ENCODE data around the gene EHBP1.

The EHBP1 gene

DNA sequence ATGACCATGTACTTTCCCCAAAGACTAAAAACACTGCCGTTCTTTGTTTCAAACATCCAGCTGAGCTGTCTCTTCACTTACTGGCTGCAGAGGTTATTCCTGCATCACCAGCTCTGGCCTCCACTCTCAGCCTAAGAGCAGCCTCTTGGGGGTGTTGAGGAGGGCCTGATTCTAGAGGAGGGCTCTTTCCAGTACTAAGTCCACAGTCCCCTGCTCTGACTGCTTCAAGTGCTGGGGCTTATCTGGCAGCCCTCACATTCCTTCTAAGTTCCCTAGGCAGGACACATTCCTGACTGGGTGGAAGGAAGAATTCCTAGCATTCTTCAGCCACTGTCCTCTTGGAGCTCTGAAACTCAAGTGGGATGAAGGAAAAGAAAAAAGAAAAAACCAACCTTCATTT is 32.9 kb upstream of the EHBP1 start:
- DNase-seq (ENCODE audit: low spot score): no peak
- TF ChIP-seq CTCF (IDR thresholded peaks at IDR 0.05; ENCODE audit: extremely low read depth, insufficient read depth, missing control alignments): no peak
- in situ Hi-C loops (cut with MboI; ENCODE audit: low pct_unique_long_range_greater_than_20kb, low sequenced_read_pairs, unreplicated experiment): no loop called here

- in situ Hi-C loops (cut with MboI; ENCODE audit: low pct_unique_long_range_greater_than_20kb, low sequenced_read_pairs, unreplicated experiment): no loop called here
- no peak for DNase-seq (ENCODE audit: low spot score)
- no peak for TF ChIP-seq CTCF (IDR thresholded peaks at IDR 0.05; ENCODE audit: extremely low read depth, insufficient read depth, missing control alignments)
These were observed 30.5 kb upstream of the EHBP1 start for GRCh38 chr2:62675062-62675461.

GRCh38 chr2:62685256-62685655 is 20.3 kb upstream of the EHBP1 start:
- in situ Hi-C loops (cut with MboI; ENCODE audit: low pct_unique_long_range_greater_than_20kb, low sequenced_read_pairs, unreplicated experiment): no loop called here
- TF ChIP-seq CTCF (IDR thresholded peaks at IDR 0.05; ENCODE audit: extremely low read depth, insufficient read depth, missing control alignments): no peak

DNA sequence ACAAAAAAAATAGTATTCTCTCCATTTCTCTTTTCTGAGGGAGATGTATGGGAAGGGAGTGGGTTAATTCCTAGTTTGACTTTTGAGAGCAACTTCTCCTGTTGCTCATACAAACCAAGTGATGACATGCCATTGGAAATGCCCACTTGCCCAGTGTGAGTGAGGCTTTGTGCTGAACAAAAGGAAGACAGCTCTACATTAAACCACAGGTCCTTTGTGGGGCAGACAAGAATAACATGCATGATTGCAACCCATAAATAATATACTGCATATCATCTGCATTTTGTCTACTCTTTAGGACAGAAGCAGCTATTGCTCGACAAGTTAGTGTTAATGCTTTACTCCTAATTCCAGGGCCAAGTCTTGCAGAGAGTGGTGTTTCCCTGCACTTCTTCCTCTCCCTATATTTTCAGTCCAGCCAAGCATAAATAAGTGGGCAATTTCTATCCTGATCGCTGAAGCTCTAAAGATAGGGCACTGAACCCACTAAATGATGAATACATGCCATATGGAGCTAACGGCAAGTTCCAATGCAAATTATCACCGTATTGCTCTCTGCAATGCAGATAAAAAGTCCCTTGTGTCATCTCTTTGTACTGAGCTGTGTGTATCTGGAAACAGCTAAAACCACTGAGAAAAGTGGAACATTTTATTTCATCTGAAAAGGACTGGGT is 19.4 kb upstream of the EHBP1 start:
- TF ChIP-seq CTCF (IDR thresholded peaks at IDR 0.05; ENCODE audit: extremely low read depth, insufficient read depth, missing control alignments): no peak
- in situ Hi-C loops (cut with MboI; ENCODE audit: low pct_unique_long_range_greater_than_20kb, low sequenced_read_pairs, unreplicated experiment): no loop called here
- DNase-seq (ENCODE audit: low spot score): no peak

More at GRCh38 chr2:62685256-62685655, 20.3 kb upstream of the EHBP1 start:
- DNase-seq (ENCODE audit: low spot score): no peak

DNA sequence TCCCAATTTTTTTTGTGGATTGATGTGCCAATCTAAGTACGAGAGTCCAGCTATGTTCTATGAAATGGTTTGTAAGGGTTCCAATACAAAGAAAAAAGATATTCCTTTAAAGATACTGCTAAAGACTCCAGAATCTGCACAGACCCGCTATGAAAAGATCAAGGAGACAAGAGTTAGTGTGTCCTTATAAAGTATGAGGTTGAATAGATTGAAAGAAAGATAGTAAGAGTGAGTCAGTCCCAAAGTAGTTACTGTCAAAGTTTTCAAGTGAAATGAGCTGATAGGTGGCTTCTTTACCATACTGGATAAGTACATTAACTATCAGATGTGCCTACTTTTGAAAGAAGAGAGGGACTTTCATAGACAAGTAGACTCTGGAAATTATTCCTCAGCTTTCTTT is 17.9 kb upstream of the EHBP1 start:
- in situ Hi-C loops (cut with MboI; ENCODE audit: low pct_unique_long_range_greater_than_20kb, low sequenced_read_pairs, unreplicated experiment): no loop called here
- TF ChIP-seq CTCF (IDR thresholded peaks at IDR 0.05; ENCODE audit: extremely low read depth, insufficient read depth, missing control alignments): no peak
- DNase-seq (ENCODE audit: low spot score): no peak

DNA sequence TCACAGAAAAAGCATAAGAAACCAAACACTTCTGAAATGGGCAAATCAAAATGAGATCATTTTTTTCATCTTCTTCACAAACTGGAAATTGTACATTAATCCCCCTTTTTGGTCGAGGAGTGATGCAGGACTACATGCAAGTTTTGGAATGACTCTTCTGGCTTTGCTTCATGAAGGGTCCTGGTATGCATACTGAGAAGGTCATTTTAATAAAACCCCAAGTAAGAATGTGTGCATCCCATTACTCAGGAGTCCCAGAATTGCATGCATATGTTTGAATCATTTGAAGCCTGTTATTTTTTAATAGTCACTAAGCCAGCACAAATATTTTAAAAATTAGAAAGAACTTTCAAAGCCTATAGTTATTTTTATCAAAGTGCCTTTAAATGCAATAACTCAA is 16.7 kb upstream of the EHBP1 start:
- DNase-seq (ENCODE audit: low spot score): no peak
- no peak for TF ChIP-seq CTCF (IDR thresholded peaks at IDR 0.05; ENCODE audit: extremely low read depth, insufficient read depth, missing control alignments)
- in situ Hi-C loops (cut with MboI; ENCODE audit: low pct_unique_long_range_greater_than_20kb, low sequenced_read_pairs, unreplicated experiment): no loop called here

Data from GM13977 (cell line).